Left hindlimb (tissue), 1 donor: Measurements from ENCODE around the gene CHERP.

Experiments
- DNase-seq: peaks from one replicate; pipeline ENCODE4 v3.0.0-alpha.2; 2018

The CHERP gene

DNA sequence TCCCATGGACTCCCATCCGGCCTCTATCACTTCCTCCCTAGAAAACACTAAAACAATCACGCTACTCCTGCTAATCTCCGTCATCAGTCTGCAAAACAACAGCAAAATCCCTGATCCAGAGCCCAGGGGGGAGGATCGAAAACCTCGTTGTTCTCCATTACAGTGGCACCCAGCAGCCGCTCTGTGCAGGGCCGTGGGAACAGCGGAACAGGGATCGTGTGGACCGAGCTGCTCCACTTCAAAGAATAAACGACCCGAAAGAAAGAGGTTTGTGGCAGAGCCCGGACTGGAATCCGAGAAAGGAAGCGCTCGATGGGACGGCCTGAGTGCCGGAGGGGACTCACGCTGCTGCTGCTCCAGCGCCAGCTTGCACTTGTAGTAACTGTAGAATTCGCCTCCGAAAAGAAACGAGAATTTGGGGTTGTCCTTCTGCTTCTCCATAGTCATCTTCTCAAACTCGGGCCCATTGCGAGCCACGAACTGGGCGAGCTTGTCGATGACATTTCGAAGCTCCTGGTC, 652 bp downstream of the CHERP start:
- no peak for DNase-seq

DNA sequence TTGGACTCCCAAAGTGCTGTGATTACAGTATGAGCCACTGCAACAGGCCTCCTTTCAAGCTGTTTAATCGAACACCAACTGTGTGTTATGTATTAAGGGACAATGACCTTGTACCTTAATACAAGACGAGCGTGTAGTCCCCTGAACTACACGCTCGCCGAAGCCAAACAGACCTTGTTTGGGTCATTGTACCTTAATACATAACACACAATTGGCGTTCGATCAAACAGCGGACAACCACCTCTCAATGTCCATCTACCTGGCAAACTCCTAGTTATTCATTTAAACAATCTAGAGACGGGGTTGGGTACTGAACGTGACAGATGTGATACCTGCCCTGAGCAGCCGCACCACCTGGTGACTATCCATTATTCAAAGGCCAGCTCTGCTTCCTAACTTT, 1.3 kb downstream of the CHERP start:
- no peak for DNase-seq

DNA sequence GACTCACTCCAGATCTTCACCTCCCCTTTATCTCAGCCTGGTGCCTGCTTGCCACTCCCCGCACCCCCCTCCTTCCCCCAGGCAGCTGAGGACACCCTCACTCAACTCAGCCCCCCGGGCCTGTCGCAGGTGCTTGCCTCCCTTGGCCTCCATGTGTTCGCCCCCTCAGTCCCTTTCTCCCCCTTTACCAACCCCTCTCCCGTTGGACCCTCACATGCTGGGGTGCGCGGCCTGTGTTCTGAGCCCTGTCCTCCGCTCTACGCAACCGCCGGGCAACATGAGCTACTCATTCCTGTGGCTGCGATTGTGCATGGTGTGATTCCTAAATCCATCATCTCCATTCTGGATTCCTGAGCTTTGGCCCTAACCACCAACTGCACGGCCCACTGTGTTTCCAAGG, 5.1 kb downstream of the CHERP start:
- DNase-seq = no peak

DNA sequence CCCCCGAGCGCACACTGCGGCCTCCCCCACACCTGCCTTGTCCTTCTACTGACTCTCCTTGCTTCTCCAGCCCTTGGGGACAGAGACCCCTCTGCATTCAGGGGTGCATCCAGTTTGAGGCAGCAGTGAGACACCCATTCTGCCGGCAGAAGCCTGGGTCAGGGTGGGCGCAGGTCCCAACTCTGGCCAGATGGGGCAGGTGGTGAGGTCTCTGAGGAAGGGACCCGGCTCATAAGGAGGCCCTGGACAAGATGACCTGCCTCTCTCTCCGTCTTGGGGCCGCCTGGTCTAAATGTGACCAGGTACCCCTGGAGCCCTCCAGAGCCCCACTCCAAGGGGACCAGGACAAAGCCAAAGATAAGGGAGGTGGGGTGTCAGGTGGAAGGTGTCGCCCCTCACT, 6.1 kb downstream of the CHERP start:
- DNase-seq = no peak

DNA sequence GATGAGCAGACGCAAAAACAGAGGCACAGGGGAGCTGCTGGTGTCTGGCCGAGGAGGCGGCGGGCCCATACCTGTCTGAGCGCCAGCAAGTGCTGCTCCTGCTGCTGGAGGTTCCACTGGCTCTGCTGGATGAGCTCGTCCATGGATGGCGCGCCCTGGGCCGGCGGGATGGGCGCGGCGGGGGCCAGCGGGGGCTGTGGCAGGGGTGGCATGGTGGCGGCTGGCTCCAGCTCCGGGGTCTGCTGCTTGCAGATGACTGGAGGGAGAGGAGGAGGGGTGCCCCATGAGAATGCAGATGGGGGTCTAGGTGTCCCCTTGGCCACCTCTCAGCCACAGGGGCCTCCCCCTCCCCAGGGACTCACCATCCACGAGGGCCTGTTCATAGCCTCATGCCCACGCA, 6.9 kb downstream of the CHERP start:
- DNase-seq = no peak

DNA sequence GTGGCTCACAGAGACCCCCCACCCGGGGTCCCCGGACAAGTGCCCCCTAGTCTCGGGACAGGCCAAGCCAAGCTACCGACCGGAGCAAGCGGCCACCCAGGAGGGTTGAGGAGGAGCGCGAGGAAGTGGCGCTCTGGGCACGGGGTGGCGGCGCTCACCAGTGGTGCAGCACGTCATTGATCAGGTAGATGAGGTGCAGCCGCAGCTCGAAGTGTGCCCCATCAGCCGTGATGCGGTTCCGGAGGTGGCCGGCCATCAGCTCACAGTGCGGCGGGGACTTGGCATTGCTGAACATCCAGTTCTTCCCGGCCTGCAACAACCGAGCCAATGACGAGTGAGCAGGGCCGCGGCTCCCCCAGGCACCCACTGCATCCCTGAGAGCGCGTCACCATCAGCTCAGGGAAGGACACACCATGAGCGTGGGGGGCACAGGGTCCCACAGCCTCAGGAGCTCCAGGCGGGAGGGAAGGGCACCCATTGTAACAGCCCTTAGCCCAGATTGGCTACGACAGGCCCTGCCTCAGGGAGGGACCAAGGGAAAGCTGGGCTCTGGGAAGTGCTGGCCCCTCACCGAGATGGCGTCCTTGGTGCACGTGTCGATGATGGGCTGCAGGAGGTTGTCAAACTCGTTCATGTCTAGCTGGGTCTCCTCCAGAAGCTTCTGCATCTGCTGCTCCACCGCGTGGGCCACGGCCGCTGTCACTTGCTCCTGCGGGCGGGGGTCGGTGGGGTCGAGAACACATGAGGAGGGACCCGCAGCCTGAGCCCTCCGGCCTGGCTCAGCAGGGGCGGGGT, 9.6 kb downstream of the CHERP start:
- no peak for DNase-seq

DNA sequence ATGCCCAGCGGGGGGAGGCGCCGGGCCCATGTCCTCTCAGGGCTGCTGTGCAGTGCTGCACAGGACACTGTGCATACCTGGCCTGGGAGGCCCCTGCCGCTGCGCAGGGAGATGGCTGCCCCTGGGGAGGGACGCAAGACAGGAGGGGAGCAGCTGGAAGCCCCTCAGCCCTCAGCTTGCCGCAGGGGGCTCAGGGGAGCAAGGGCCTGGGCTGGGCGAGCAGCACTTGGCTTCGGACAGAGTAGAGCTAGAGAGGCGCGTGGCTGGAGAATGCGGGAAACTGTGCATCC, 10.9 kb downstream of the CHERP start:
- no peak for DNase-seq

DNA sequence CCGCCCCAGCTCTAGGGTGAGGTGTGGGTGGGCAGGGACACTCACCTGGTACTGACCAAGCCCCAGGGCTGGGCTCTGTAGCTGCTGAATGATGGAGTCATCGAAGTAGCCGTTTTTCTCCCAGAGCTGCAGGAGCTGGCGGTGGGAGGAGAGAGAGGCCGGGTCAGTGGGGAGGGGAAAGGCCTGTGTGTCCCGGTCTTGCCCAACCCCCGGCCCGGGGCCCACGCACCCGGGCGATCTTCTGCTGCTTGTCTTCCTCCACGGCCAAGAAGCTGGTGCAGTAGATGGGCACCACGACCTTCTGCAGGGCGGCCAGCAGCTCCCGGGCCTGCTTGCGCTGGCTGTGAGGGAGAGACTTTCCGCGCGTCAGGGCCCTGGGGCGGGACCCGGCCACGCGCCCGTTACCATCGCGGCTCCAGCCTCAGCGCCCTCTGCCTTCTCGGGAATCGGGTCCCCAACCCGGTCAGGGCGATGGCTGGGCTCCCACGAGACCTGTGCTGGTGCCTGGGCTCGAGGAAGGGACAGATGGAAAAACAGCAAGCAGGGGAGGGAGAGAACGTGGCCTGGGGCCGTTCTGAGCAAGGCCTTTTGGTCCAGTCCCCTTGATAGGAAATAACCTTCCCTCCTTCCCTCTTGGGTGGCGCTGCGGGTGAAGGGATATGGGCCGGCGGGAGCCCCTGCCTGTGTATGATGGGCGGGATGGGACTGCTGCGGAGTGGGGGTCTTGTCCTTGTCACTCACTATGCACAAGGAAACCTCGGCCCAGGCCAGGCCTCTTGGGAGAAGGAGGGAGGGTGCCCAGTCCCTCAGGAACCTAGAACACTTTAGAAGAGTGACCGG, 11.5 kb downstream of the CHERP start:
- DNase-seq = no peak

DNA sequence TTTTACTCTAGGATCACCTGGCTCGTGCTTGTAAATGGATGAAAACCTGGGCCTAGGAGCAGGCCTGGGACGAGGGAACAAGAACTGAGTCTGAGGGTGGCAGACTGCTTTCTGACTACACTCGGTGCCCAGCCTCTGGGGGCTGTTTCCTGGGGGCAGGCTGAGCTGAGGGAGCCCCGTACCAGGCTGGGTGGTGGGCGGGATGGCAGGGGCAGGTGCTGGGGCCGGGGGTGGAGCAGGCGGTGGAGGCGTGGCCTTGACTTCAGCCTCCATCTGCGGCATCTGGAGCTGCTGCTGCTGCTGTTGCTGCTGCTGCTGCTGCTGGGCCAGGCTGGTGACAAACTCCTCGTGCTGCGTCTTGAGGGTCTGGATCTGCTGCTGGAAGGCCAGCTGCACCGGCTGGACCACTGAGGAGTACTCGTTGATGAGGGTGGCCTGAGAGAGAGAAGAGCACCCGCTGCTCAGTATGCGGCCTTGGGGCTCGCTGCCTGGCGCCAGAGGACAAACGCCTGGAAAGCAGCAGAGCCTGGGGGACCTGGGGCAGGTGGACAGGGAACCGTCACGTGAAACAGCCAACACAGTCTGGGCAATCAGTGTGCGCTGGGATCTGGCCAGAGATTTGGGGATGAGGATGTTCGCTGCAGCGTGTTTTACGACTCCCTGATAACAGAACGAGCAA, 12.6 kb downstream of the CHERP start:
- DNase-seq = no peak

DNA sequence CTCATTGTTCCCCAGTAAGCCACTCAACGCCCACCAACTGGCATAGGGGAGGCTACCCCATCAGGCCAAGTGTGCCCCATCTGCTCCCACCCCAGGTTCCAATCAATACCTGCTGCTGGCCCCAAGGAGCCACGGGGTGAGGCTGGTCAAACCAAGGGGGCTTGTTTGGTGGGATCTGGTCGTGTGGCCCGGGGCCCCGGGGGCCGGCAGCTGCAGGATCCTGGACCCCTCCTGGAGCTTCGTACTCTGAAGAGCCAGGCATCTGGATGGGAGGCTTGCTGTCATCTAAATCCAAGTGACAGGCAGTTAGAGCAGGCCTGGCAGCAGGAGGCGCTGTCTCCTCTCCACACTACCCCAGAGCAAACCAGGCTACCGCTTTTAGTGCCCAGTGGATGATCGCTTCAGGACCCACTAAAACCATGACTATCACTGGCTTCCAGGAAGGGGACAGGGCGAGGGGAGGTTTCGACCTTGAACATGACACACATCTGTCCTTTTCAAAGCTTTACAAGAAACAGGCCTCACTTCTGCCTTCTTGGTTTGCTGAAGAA, 14.2 kb downstream of the CHERP start:
- no peak for DNase-seq

DNA sequence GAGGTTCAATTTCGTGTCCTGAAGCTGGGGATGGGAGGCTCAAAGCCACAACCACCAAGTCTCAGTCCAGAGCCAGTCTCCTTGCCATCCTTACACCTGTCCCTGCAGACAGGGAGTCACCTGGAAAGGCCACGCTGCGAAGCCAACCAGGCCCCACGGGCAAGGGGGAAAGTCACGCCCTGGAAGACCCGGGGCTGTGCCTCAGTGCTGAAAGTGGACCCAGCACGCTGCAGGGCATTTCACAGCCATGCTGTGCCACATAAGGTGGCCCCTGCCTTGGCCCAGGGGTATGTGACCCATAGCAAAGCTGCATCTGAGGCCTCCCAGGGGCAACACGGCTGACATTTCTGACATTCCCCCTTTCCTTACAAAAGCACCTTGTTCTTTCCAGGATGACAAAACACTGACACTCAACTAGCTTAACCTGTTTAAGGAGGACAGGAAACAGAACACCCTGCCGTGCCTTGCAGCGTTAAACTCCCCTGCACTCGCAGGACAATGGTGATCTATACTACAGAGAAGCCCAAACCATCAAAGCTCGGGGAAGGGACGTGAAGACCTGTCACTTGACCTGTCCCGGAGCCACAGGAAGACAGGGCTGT, 14.8 kb downstream of the CHERP start:
- DNase-seq = no peak

DNA sequence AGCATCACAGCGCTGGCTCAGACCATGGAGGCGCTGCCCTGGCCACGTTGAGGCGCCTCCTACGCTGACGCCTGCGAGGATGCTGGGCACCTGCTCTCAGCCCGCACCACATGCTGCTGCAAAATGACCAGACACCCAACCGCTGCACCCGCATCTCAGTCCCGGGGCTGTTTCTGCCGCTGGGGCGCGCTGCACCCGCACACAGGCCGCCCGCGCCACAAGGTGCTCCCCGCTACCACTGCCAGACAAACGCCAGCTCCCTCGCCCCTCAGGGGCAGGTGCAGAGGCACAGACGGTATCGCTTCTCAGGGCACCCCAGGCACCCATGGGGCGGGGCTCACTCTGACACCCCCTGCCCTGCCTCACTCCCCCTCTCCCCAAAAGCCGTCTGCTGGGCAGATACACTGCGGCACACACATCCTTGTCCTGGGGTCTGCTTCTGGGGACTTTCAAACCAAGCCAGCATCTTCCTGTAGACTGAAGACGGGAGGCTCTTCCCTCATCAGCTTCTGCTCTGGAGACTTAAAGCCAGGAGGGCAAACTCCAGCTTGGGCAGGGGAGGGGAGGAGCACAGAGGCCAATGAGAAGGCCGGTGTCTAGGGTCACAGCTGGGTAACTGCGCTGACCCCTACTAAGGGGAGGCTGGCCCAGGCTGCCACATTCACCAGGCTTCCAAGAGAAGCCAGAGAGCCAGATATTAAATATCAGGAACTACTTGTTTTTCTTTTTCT, 16.3 kb downstream of the CHERP start:
- DNase-seq = no peak

DNA sequence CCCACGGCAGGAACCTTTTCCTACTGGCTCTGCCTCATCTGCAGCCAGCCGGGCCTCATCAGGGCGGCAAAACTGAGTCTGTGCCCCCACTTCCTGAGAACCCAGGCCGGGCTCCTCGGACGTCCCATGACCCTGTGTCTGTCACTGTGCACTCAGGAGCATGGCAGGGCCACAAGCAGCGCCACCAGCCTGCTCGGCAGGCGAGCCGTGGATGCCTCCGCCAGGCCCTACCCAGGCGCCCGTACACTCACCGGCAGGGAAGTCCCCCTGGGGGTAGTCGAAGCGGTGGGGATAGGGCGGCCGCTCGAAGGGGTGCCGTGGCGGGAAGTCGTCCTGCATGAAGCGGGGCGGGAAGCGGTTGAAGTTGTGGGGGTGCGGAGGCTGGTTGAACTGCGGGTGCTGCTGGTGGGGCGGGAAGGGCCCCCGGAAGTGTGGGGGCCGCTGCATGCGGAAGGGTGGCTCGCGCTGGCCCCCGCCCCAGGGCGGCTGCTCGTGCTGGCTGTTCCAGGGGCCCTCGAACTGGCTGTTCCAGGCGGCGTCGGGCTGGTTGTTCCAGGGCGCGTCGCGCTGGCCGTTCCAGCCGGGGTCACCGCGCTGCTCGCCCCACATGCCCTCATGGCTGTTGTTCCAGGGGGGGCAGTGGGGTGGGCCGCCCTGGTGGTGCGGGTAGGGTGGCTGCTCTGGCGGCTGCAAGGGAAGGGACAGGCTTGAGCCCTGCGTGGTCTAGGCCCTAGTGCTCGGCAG, 17.1 kb downstream of the CHERP start:
- DNase-seq = no peak

DNA sequence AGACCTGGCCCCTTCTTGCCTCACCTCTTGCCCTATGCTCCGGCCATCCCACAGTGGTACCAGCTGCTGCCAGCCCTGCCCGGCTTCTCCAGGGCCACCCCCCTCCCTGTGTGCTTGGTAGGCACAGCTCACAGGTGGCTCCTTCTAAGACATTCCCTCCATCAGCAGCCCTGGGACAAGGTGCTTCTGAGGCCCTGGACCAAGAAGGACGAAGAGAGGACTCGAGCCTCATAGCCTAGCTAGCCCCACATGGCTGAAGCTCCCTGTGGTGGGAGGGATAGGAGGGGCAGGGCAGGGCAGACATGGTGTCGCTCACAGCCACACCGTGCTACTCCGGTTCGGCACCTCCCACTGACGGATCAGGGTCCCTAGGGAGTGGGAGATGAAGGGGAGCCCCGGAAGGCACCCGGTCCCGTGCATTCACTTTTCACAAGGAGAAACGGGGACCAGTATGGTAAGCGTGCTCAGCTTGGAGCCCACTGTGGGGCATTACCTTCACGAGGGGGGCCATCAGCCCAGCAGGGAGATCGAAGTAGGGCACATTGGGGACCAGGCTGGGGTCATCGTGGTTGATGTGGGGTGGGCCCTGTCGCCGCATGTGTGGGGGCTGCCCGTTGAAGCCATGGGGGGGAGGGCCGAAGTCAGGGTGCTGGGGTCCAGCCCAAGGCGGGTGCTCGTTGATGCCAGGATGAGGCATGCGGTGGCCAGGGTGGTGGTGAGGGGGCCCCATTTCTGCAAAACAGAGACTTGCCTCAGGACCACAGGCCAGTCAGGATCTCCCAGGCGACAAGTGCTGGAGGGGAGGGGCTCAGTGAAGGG, 19.5 kb downstream of the CHERP start:
- DNase-seq = no peak

DNA sequence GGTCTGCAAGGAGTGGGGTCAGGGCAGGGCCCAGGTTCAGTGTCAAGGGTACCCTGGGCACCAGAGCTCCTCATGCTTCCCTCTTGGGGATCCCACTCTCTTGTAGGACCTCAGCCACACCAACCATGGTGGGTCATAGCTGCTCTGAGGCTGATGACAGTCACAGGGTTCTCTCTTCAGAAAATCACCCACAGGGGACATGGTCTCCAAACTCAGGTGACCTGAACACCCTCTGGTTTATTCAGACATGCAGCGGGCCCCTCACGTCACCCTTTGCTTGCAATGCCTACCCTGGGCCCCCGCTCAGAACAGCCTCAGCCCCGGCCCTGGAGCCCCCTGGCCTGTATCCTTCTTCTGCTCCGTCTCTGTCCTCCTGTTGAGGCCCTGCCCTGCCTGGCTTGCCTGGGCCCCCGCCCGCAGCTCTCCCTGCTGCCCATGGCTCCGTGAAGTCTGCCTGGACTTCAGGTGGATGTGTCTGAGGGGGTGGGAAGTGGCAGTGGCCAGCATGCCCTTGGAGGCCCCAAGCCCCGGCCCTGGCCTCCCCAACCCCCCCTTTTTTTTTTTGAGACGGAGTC, 20.4 kb downstream of the CHERP start:
- no peak for DNase-seq

DNA sequence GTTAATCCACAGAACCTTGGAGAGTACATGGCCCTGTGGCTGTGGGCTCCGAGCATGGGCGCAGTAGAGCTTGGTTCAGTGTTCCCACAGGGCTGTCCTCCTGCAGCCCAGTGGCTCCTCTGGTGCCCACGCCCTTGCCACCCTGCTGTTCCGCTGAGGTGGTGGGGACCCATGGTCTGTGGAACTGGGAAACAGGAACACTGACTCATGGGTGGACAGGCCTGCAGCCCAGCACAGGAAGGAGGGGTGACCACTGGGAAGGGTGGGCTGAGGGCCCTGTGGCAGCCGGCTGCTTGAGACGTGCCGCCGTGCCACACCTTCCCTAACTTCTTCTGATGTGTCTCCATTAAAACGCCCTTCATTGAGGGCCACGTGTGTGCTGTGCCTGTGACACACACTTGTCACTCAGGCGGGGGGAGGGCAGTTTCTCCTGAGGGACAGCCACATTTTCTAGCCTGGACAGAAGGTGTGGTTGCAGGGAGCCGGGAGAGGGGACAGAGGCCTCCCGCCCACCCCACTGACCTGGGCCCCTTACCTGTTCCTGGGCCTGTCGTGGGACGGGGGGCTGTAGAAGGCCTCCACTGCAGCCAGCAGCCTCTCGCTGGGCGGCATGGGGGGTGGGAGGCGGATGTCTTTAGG, 21.1 kb downstream of the CHERP start:
- no peak for DNase-seq

DNA sequence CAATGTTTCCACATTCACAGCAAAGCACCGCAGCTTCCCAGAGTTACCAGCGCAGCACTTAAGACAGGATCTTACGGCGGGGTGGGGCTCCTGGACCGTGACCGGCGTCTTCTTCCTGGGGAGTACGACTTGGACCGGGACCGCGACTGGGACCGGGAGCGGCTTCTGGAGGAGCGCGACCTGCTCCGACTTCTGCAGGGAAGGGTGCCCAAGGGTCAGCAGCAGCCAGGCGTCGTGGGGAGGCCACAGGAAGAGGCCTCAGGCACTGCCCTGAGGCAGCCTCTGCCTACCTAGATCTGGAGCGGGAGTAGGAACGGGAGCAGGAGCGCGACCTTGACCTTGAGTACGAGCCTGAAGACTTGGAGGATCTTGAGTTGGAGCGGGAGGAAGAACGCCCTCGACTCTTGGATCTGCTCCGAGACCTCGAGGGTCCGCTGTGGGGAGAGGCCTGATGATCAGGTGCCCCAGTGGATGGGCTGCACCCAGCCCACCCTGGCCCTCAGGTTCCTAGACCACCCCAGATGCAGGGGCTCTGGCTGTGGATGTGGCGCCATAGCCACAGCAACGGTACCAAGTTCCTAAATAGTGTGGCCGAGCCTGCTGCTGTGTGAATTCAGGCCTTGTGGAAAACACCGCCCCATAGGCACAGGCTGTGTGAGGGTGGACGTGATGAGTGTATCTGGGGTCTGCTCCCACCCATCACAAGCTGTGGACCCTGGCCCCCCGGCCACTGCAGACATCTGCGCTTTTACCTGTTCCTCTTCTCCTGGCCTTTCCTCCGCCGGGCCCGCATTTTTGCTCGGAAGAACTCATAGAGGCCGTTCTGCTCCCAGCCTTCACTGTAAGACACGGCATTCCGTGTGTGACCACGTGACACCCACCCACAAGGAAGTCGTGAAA, 21.9 kb downstream of the CHERP start:
- DNase-seq = no peak

DNA sequence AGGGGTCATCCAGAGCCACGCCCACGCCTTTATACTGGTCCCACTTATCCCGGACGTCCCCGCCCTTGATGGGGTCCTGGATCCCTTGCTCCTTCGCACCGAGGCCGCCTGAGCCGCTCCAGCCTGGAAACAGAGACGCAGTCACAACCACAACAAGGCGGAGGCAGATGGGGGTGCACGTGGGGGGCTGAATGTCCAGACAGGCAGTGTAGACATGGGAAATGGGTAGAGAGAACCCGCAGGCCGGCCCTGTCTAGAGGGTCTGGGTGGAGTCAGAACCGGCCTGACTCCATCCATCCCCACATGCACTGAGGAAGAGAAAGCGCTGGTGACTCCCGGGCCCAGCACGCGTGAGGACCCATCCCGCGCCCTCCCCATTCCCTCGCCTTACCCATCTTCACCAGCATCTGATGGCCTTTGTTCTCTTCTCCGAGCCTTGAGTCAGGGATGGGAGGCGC, 23.0 kb downstream of the CHERP start:
- no peak for DNase-seq
